Brain microvascular endothelial cell (primary cell): ENCODE measurements around the gene PNMA3.
"Not testable (repeated sequence)": the region's sequence is repeated elsewhere in the genome, so short reads cannot be mapped to it uniquely, and the experiment has no call there.

Experiments
- DNase-seq: peaks from one replicate; pipeline ENCODE4 v3.0.0-alpha.2; 2020
- H3K27ac ChIP-seq: fragments of 250-450 bp; sonication (Bioruptor Pico); 2 replicates; pipeline ENCODE4 v1.5.1; 2020; ENCODE audit warnings: mild to moderate bottlenecking, moderate library complexity
- H3K27me3 ChIP-seq: fragments of 250-450 bp; sonication (Bioruptor Pico); replicated peaks from 2 replicates; pipeline ENCODE4 v1.5.1; 2020; ENCODE audit warnings: mild to moderate bottlenecking
- H3K36me3 ChIP-seq: fragments of 250-450 bp; sonication (Bioruptor Pico); replicated peaks from 2 replicates; pipeline ENCODE4 v1.5.1; 2020; ENCODE audit warnings: mild to moderate bottlenecking
- H3K4me3 ChIP-seq: 2 replicates; pipeline ENCODE4 v1.5.1; 2011; ENCODE audit warnings: low read depth, mild to moderate bottlenecking, control low read depth, low read length, moderate library complexity
- CTCF ChIP-seq: IDR thresholded peaks from 2 replicates; pipeline ENCODE4 v1.5.1; 2011; ENCODE audit warnings: low read depth, mild to moderate bottlenecking, moderate library complexity, low read length, control low read depth, inconsistent platforms; ENCODE audit errors: missing control alignments
- in situ Hi-C: cut with HindIII; loops from 2 replicates; pipeline ENCODE4 v1.10.0; 2017; ENCODE audit warnings: low sequenced_read_pairs, low pct_ligation_motif_present

PNMA3 gene

GRCh38 chrX:153055871-153056749, at the start of gene PNMA3:
TSS of gene PNMA3 (plus strand) at chrX:153056470. CDS start at chrX:153057056, 586 bp downstream.
- no peak for DNase-seq
- in situ Hi-C loops: no loop called here
- Histone ChIP-seq H3K4me3 (no peak within 1 kb of the TSS), H3K27me3 (no peaks in the 10 kb centered on the region), H3K36me3 (no peaks in the 10 kb centered on the region), H3K27ac (no peak within 1 kb of the TSS)
- TF ChIP-seq CTCF: no peak

- in situ Hi-C loops, H3K27ac ChIP-seq, H3K4me3 ChIP-seq: not testable (repeated sequence)
Observed at GRCh38 chrX:153017174-153017573, 39.1 kb upstream of the PNMA3 start.

GRCh38 chrX:153019166-153019565, 37.1 kb upstream of the PNMA3 start:
- Histone ChIP-seq H3K4me3 (no peak overlapping the region), H3K27ac (no peak overlapping the region), H3K27me3 (no peaks in the 10 kb centered on the region), H3K36me3 (no peaks in the 10 kb centered on the region)
- DNase-seq: no peak
- TF ChIP-seq CTCF: no peak
- in situ Hi-C loops: no loop called here

More at GRCh38 chrX:153017174-153017573, 39.1 kb upstream of the PNMA3 start:
- not testable (repeated sequence) for DNase-seq, H3K36me3 ChIP-seq, H3K27me3 ChIP-seq

- H3K27ac ChIP-seq, DNase-seq, in situ Hi-C loops, H3K27me3 ChIP-seq, H3K4me3 ChIP-seq, H3K36me3 ChIP-seq: not testable (repeated sequence)
Observed at GRCh38 chrX:153026501-153026900, 29.8 kb upstream of the PNMA3 start.

GRCh38 chrX:153028487-153028886, 27.8 kb upstream of the PNMA3 start:
- H3K4me3 ChIP-seq, H3K27me3 ChIP-seq, DNase-seq, in situ Hi-C loops, H3K27ac ChIP-seq, H3K36me3 ChIP-seq: not testable (repeated sequence)

GRCh38 chrX:153029162-153029561, 27.1 kb upstream of the PNMA3 start:
- Histone ChIP-seq H3K4me3 (no peak overlapping the region), H3K27ac (no peak overlapping the region), H3K27me3 (no peaks in the 10 kb centered on the region), H3K36me3 (no peaks in the 10 kb centered on the region)
- in situ Hi-C loops: no loop called here
- TF ChIP-seq CTCF: no peak
- no peak for DNase-seq

GRCh38 chrX:153029875-153030274, 26.4 kb upstream of the PNMA3 start:
- DNase-seq: no peak
- Histone ChIP-seq H3K4me3 (no peak overlapping the region), H3K27me3 (no peaks in the 10 kb centered on the region), H3K27ac (no peak overlapping the region), H3K36me3 (no peaks in the 10 kb centered on the region)
- TF ChIP-seq CTCF: no peak
- in situ Hi-C loops: no loop called here
